GM18502 (cell line): ENCODE measurements around the gene C9orf50.
A peak's percentile ranks its signal among the peaks of the same experiment; 100 is the strongest.
"Not testable (repeated sequence)": the region's sequence is repeated elsewhere in the genome, so short reads cannot be mapped to it uniquely, and the experiment has no call there.

Experiments
- ATAC-seq: cut with Tn5 transposase; IDR thresholded peaks from one replicate; pipeline ENCODE4 v1.9.1; 2021; ENCODE audit warnings: mild to moderate bottlenecking; ENCODE audit not compliant: unreplicated experiment, poor library complexity

C9orf50 gene

DNA sequence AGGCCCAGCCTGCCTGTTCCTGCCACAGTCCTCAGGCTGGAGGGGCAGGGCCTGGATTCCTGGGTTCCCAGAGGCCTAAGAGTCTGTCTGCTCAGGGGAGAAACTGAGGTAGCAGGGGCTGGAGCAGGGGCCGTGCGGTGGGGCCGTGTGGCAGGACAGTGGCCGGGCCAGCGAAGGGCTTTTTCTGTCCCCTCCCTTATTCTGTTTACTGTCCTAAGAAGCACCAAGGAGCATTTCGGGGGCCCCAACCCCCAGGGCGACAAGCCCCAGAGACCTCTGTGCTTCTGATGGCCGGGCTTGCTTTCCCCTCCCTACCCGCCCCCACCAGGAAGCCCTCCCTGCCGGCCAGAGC lies 27.8 kb upstream of the C9orf50 start:
- ATAC-seq = no peak

DNA sequence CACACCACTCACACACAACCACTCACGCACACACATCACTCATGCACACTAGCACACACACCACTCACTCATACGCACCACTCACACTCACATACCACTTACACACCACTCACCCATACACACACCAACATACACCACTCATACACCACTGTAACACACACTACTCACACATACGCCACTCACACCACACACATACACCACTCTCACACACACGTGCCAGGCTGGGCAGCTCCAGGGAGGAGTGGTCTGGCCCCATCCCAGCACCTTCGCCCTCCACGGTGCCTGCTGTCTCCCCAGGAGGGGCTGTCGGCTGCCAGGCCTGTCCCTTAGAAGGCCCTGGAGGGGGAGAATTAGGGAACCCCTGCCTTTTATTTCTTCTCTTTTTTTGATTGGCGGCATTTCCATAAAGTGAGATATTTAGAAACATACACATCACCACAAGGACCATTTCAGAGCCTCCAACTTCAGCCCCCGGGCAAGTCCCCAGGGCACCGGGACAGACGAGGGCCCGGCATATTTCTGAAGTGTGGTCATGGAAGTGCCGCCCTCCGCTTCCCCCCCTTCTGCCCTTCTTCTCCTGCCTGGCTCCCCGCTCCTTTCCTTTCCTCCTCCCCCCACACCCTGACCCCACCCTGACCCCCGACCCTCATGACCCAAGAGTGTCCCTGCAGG lies 27.3 kb upstream of the C9orf50 start:
- no peak for ATAC-seq

DNA sequence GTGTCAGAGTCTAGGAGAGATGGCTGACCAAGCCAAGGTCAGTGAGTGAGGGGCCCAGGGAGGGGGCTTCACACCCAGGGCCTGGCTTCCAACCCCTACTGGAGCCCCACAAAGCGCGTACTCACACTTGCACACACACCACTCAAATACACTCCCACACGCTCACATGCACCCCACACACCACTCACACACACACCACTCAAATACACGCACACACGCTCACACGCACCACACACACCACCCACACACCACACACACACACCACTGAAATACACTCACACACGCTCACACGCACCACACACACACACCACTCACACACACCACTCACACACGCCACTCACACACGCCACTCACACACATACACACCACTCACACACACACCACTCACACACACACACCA lies 26.7 kb upstream of the C9orf50 start:
- no peak for ATAC-seq

DNA sequence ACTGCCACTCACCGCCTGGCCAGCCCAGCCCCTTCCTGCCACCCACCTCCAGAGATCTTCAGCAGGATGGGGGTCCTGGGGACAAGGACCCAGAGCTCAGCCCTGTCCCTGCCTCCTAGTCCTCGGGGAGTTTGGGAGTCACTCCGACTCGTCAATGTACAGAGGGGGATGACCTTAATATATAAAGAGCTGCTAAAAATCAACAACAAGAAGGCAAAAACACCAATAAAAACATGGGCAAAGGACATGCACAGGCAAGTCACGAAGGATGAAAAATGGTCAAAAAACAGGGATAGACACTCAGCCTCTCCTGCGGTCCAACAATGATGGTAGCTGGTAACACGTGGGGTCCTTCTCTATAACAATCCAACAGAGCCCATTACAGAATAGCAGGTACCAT lies 25.8 kb upstream of the C9orf50 start:
- no peak for ATAC-seq

DNA sequence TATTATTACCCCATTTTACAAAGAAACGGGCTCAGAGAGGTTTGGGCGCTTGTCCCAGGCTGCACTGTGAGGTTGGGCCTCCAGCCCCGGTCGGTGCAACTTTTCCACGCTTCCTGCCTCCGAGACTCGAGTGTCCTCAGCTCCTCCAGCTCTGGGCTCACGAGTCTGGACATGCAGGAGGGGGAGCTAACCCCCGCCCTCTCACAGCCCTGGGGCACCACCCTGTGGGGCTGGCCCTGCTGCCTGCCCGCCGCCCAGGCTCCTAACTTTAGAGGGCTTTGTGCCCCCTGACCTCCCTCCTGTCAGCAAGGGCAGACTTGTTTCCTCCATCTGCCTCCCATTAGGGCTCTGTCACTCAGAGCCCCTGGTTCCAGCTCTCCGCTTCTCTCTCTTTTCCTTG lies 25.4 kb upstream of the C9orf50 start:
- no peak for ATAC-seq

DNA sequence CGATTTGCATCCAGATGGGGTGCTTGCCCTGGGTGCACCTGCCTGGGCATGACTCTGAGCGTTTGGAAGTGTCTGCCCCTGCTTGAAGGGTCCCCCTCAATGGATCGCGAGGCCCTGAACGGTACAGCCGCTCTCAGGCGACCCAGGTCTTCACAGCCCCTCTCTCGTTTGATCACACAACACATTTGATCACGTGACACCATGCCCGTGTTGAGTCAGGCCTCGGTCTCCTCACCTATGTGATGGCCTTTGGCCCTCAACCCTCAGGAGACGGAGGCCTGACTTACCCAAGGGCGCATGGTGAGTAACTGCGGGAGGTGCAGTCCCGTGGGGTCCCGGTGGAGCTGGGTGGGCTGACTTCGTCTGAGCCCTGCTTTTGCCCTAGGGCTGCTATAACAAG lies 24.0 kb upstream of the C9orf50 start:
- ATAC-seq = no peak

DNA sequence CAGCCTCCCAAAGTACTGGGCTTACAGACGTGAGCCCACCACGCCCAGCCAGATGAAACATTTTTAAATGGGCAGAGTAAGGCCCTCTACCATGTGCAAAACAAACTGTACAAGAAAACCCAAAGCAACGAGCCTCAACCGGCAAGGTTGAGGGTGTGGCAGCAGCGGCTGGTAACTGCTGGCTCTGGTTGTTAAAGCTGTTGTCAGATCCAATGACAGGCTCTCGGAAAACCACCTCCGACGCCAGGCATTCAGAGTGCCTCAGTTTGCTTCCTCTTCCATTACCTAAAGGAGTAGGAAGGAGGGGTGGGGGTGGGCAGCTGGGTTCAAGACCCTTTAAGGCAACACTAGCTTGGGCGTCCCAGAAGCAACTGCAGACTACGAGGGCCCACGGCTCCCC lies 23.5 kb upstream of the C9orf50 start:
- ATAC-seq = no peak

DNA sequence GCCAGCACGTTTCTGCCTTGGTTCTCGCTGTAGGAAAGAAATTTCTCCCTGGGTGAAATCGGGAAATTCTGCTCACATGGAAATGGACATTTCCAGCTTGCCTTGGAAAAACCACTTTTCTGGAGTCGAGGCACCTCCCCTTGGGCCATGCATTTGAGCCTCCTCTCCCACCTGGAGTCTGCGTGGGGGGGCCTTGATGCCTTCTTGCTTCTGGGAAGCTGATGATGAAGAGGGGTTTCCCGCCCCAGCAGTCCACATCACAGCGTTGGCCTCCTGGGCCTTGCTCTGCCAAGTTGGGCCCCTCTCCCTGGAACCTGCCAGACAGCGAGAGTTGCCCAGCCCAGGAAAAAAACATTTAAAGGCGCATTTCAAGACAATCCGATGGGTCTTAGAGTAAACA lies 22.8 kb upstream of the C9orf50 start:
- ATAC-seq = no peak

DNA sequence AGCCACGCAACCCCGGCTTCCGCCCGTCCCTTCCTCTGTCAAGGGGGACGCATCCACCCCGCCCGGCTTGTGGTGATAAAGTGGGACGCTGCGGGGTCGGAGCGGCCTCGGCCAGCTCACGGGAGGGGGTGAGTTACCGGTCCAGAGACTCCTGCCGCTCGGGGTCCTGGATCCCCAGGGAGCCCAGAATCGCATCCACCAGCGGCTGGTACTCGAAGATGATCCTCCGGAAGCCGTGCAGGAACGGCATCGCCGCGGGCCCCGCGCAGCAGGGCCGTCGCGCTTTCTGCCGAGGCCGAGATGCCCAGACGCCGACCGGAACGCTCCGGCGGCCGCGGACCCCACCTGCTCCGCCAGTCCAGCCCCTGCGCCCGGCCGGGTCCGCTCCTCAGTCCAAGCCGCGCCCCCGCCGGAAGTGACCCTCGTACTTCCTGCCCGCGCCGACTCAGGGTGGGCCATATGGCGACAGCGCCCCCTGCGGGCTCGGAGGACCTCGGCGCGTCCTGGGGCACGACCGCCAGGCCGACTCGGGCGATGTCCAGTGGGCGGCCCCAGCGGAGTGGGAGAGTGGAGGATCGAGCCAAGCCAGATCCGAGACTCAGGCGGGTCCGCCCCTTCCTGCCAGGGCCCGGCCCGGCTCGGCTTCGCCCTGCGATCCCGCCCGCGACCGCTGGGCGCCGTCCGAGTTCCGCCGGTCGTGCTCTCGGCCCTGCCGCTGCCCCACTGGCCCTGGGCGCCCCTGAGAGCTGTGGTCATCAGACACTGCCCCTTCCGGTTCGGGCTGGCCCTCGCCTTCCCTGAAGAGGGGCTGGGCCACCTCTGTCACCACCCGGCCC lies 21.1 kb upstream of the C9orf50 start, which contains the start of gene ASB6:
TSS of gene ASB6 (minus strand) at position 402 of the 836 bp plus-strand sequence. CDS start at position 250, 152 bp downstream.
- ATAC-seq = peak; percentile 88

DNA sequence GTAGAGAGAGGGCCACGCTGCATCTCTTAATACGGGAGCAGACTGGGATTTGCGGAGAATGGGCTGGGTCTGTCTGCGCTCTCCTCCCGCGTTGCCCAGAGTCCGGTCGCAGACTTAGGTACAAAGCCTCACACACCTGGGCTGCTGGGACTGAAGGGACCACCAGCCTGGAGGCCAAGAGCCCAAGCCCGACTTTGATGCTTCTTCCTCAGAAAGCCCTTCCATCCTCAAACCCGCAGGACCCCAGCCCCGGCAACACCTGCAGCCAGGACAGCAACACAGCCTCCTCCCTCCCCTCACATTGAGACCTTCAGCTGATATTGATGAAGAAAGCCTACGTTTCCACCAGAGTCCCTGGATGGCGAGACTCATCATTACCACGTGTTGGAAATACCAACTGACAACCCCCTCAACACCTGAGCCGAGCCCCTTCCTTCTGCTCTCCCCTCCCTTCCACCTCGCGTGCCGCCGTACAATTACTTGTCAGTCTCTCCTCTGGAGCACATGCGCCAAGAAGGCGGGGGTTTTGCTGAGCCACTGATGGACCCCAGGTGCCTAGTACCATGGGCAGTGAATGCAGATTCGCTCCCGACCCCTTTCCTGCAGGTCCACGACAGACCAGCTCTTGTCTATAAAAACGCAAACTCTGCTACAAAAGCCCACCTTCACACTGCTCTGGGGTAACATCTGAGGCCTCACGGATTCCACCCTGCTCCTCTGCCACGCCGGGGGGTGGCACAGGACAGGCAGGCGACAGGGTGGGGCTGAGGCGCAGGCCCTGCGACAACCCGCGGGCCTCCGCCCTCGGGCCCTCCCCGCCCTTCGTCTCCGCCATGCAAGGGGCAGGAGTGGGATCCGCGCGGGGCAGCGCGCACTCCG lies 20.2 kb upstream of the C9orf50 start:
- peak; percentile 18 for ATAC-seq

DNA sequence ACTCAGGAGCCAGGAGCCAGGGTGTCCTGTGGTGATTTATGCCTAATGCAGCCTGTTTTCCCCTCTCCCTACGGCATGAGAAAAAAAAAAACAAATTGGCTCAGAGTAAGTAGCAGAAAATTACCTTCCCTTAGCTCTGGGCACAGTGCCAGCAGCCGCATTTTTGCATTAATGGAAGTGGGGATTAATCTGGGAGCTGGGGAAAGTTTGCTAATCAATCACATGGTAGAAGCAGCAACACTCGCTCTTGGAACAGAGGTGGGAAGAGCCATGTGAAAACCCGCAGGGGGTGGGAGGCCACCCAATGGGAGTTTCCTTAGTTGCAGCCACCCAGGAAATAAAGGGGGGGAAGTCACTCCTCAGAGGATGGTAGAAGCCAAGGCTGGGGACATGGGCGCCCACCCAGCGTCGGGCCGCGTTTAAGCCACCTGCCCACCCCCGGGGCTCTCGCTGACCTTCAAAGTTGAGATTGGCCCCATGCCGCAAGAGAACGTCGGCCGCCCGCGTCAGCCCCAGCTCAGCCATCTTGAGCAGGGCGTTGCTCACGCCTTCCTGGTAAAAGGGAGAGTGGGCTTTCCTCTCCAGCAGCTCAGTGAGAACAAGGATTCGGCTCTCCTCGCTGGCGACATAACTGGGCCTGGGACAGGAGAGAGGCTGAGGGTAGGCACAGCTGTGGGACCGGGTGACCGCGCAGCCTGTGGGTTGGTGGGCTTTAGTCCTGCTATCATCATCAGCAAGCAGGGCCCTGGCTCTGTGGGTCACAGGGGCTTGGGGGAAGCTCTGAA lies 19.4 kb upstream of the C9orf50 start:
- ATAC-seq = no peak

DNA sequence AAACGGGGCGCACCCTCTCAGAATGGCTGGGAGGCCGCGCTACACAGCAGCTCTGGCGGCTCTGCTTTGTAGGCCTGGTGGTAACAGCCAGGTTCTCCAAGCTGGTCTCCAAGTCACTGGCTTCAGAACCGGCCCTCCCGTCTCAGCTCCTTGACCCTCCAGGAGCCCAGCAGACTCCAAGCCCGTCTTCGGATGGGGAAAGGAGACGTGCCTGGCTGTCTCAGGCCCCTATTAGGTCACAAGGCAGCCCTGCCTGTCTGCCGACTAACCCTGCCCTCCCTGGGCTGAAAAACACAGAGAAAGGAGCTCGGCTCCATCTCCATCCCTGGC lies 18.8 kb upstream of the C9orf50 start:
- ATAC-seq = no peak

DNA sequence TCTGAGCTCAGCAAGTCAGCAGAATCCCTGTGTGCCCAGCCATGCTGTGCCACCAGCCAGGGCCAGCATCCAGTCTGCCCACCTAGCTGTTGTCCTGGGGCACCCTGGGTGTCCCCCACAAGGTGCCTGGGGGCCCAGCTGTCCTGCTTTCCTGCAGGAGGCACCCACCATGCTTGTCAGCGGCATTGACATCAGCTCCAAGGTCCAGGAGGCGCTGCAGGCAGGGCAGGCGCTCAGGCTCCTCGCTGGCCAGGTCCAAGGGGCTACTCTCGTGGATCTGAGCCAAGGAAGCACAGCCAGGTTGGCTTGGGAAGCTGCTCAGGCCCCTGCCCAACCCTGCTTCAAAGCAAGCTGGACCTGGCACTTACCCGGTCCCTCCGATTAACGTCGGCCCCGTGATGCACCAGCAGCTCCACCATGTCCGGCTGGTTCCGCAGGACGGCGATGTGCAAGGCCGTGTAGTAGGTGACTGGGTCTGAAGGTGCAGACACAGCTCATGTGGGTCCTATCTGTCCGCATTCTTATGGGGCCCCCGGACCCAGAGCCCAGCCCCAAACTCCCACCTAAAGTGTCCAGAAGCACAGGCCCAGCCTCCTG lies 18.2 kb upstream of the C9orf50 start:
- ATAC-seq = no peak

DNA sequence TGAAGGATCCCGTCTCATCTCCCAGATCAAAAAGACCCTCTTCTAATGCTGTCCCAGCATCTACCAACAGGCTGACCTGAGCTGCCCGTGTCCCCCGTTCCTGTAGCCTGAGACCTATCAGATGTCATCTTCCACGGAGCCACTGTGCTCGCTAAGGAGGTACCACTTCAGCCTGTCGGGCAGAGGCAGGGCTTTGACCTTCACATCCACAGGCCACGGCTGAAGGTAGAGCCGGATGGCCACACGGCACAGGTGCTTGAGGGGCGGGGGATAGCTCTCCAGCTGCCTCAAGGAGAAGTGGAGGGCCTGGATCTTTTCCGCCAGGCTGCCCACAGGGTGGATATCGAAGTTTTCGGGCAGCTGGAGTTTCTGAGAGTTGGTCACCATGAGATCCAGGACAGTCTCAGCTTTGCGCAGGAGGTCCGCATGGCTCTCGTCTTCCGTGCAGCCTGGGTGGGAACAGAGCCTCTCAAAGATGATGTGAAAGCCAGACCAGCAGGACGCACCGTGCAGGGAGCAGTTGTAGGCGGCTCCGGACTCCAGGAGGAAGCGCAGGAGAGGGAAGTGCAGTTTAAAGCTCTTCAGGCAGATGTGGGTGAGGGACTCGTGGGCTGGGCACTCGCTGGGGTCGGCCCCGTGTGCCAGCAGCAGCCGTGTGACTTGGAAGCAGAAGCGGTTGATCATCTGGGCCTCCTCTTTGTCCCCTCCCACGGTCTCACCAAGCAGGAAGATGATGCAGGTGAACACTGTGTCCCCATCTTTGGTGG lies 17.0 kb upstream of the C9orf50 start:
- ATAC-seq = no peak

DNA sequence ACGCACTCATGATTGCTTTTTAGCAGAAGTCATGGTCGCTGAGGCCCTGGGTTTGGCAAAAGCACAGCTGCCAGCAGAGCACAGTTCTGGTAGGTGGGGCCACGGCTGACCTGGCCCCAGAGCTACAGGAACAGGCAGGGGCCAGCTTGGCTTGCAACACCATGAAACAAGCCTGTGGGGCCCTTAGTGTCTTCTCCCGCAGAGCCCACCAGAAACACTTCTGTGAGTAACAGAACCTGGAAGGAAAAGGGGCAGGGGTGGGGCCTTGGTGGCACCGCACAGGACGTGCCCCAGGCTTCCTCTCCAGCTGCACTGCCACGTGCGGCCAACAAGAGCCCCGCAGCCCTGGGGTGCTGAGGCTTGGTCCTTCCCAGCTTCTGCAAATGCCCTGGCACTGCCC lies 16.2 kb upstream of the C9orf50 start:
- ATAC-seq = no peak

DNA sequence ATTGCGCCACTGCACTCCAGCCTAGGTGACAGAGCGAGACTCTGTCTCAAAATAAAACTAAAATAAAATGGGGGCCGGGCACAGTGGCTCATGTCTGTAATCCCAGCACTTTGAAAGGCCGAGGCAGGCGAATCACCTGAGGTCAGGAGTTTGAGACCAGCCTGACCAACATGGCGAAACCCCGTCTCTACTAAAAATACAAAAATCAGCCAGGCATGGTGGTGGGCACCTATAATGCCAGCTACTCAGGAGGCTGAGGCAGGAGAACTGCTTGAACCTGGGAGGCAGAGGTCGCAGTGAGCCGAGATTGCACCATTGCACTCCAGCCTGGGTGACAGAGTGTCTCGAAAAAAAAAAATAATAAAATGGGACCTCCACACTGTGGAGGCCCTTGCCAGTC lies 15.4 kb upstream of the C9orf50 start:
- ATAC-seq = not testable (repeated sequence)

DNA sequence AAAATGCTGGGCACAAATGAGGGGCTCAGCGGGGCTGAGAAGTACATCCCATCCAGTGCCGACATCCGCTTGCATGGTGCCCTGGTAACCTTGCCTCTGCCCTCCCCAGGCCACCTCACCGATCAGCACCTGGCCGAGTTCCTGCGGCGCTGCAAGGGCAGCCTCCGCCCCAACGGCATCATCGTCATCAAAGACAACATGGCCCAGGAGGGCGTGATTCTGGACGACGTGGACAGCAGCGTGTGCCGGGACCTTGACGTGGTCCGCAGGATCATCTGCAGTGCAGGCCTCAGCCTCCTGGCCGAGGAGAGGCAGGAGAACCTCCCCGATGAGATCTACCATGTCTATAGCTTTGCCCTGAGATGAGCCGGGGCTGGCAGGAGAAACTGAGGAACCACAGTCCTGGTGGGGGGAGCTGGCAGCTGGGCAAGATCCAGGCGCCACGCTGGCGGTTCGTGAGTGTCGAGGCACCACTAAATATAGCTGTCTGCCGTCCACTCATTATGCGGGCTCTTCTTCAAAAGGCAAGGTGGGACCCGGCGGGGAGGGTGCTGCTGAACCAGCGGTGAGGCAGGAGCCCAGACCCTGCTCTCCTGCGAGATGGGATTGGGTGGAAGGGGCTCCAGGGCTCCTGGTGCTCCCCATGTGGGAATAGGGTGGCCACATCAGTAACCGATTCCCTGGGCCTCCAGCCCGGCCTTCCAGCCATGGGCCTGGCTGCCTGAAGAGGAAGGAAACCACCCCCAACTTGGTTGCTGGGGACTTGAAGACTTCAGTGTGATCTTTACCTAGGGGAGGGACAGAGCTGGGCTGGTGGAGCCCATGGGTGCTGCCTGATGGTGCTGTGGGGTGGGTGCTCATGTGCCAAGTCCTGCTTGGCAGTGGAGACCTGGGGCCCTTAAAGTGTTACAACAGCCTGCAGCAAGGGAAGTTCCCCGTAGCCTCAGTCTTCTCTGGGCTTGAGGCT lies 14.5 kb upstream of the C9orf50 start:
- ATAC-seq = no peak

DNA sequence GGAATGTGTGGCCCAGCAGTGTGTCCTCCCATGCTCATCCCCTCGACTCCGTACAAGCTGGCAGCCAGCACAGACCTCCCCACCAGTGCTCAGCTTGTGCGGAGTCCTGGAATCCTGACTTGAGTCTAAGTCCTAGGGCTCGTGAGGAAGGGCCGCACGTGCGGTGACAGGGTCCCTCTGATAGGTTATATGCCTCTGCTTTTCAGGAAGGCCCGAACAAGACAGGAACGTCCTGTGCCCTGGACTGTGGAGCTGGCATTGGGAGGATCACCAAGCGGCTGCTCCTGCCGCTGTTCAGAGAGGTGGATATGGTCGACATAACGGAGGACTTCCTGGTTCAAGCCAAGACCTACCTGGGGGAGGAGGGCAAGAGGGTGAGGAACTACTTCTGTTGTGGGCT lies 12.9 kb upstream of the C9orf50 start:
- no peak for ATAC-seq
